OCI-LY1 (cell line): ENCODE data around the gene LCN12.

Experiments
- H2AFZ ChIP-seq: fragments of 200-600 bp; sonication (generic), shearing (Covaris generic); 2 replicates; pipeline ENCODE4 v1.6.0; 2014; ENCODE audit warnings: antibody characterized with exemption, mild to moderate bottlenecking, low read length
- H3F3A ChIP-seq: fragments of 200-600 bp; sonication (generic), shearing (Covaris generic); 2 replicates; pipeline ENCODE4 v1.6.0; 2014; ENCODE audit warnings: mild to moderate bottlenecking, antibody characterized with exemption, low read length, moderate library complexity; ENCODE audit not compliant: insufficient read depth
- H3K27ac ChIP-seq: fragments of 200-600 bp; sonication (generic); 2 replicates; pipeline ENCODE4 v1.5.1; 2014; ENCODE audit warnings: low read length, mixed run types, mild to moderate bottlenecking, low read depth; ENCODE audit not compliant: poor library complexity, severe bottlenecking
- H3K27me3 ChIP-seq: fragments of 200-600 bp; sonication (generic); 2 replicates; pipeline ENCODE4 v1.6.0; 2014; ENCODE audit warnings: antibody characterized with exemption, mild to moderate bottlenecking, low read length, moderate library complexity; ENCODE audit not compliant: insufficient read depth
- H3K36me3 ChIP-seq: fragments of 200-600 bp; sonication (generic); 2 replicates; pipeline ENCODE4 v1.6.1; 2014; ENCODE audit warnings: mild to moderate bottlenecking, antibody characterized with exemption, low read length, moderate library complexity, mixed read lengths; ENCODE audit not compliant: insufficient read depth
- H3K4me1 ChIP-seq: fragments of 200-600 bp; sonication (generic); 2 replicates; pipeline ENCODE4 v1.5.1; 2014; ENCODE audit warnings: mild to moderate bottlenecking, low read length, moderate library complexity; ENCODE audit not compliant: insufficient read depth, severe bottlenecking
- H3K4me2 ChIP-seq: fragments of 200-600 bp; sonication (generic), shearing (Covaris generic); 2 replicates; pipeline ENCODE4 v1.6.1; 2014; ENCODE audit warnings: low read length
- H3K4me3 ChIP-seq: fragments of 200-600 bp; sonication (generic); 2 replicates; pipeline ENCODE4 v1.5.1; 2014; ENCODE audit warnings: low read length, low read depth, mild to moderate bottlenecking, mixed read lengths; ENCODE audit not compliant: poor library complexity, severe bottlenecking
- H3K79me2 ChIP-seq: fragments of 200-600 bp; shearing (Covaris generic); 2 replicates; pipeline ENCODE4 v1.6.1; 2016; ENCODE audit warnings: mixed run types, low read length, mixed read lengths; ENCODE audit not compliant: insufficient read depth
- H3K9ac ChIP-seq: fragments of 200-600 bp; sonication (generic), shearing (Covaris generic); 2 replicates; pipeline ENCODE4 v1.6.1; 2014; ENCODE audit warnings: mild to moderate bottlenecking, low read length, mixed read lengths
- H3K9me2 ChIP-seq: fragments of 200-600 bp; sonication (generic), shearing (Covaris generic); 2 replicates; pipeline ENCODE4 v1.6.1; 2014; ENCODE audit warnings: low read depth, mild to moderate bottlenecking, low read length, mixed read lengths
- H3K9me3 ChIP-seq: fragments of 200-600 bp; shearing (Covaris generic); 2 replicates; pipeline ENCODE4 v1.6.1; 2014; ENCODE audit warnings: low read length, mixed read lengths
- H4K20me1 ChIP-seq: fragments of 200-600 bp; sonication (generic), shearing (Covaris generic); 2 replicates; pipeline ENCODE4 v1.6.0; 2016; ENCODE audit warnings: mild to moderate bottlenecking, low read length; ENCODE audit not compliant: insufficient read depth
- EZH2 ChIP-seq: fragments of 200-600 bp; sonication (generic), shearing (Covaris generic); IDR thresholded peaks from 2 replicates; pipeline ENCODE4 v1.8.0; 2017; ENCODE audit warnings: borderline replicate concordance, mixed run types, mild to moderate bottlenecking, antibody characterized with exemption, low read length, moderate library complexity, mixed read lengths
- TF ChIP-seq, protein P1 (sequence below): fragments of 200-600 bp; sonication (generic), shearing (Covaris generic); IDR thresholded peaks from 2 replicates; pipeline ENCODE4 v1.5.1; 2017; ENCODE audit warnings: mild to moderate bottlenecking, antibody characterized with exemption, low read length, moderate library complexity, mixed read lengths

The LCN12 gene

DNA sequence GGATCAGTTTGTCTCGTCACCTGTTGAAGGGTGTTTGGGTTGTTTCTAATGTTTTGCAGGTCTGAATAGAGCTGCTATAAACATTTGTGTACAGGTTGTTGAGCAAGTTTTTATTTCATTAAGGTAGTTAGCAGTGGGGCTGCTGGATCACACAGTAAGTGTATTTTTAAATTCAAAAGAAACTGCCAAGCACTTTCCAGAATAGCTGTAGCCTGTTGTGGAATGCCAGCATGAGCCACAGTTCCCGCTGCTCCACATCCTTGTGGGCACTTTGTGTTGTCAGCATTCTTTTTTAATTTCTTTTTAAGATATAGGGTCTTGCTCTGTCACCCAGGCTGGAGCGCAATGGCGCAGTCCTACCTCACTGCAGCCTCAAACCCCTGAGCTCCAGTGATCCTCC is 22.1 kb upstream of the LCN12 start:
- H3K79me2 ChIP-seq: no peaks in the 10 kb centered on the region
- no peak overlapping the region for H3K4me3 ChIP-seq
- no peak for TF ChIP-seq EZH2
- TF ChIP-seq, protein P1, sequence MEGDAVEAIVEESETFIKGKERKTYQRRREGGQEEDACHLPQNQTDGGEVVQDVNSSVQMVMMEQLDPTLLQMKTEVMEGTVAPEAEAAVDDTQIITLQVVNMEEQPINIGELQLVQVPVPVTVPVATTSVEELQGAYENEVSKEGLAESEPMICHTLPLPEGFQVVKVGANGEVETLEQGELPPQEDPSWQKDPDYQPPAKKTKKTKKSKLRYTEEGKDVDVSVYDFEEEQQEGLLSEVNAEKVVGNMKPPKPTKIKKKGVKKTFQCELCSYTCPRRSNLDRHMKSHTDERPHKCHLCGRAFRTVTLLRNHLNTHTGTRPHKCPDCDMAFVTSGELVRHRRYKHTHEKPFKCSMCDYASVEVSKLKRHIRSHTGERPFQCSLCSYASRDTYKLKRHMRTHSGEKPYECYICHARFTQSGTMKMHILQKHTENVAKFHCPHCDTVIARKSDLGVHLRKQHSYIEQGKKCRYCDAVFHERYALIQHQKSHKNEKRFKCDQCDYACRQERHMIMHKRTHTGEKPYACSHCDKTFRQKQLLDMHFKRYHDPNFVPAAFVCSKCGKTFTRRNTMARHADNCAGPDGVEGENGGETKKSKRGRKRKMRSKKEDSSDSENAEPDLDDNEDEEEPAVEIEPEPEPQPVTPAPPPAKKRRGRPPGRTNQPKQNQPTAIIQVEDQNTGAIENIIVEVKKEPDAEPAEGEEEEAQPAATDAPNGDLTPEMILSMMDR: no peak
- no peak overlapping the region for H3K4me2 ChIP-seq
- no peaks in the 10 kb centered on the region for H3K27me3 ChIP-seq
- H3K9ac ChIP-seq: no peak overlapping the region
- no peaks in the 10 kb centered on the region for H3K4me1 ChIP-seq
- no peak overlapping the region for H3K27ac ChIP-seq
- no peaks in the 10 kb centered on the region for H3F3A ChIP-seq
- H4K20me1 ChIP-seq: no peaks in the 10 kb centered on the region
- H2AFZ ChIP-seq: no peak overlapping the region
- no peaks in the 10 kb centered on the region for H3K9me2 ChIP-seq
- H3K36me3 ChIP-seq: peaks cover 81% of the 10 kb centered on the region
- H3K9me3 ChIP-seq: peaks cover 3% of the 10 kb centered on the region; the same call in 1 of the 2 replicates

DNA sequence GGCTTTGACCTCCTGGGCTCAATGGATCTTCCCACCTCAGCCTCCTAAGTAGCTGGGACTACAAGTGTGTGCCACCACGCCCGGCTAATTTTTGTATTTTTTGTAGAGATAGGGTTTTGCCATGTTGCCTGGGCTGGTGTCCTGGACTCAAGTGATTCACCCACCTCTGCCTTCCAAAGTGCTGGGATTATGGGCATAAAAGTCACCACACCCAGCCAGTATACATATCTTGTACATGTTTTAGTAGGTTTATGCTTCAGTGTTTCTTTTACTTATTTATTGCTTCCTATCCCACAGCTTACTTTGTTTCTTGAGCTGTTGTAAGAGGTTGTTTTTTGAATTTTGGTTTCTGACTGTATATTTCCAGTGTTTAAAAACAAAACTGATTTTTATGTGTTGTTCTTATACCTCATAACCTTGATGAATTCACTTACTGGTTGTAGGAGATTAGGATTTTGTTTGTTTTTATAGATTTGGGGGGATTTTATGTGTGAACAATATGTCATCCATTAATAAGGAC is 20.4 kb upstream of the LCN12 start:
- Histone ChIP-seq H3K4me3 (no peak overlapping the region), H3K27ac (no peak overlapping the region), H3K4me2 (no peak overlapping the region), H3K36me3 (peaks cover 65% of the 10 kb centered on the region), H3K4me1 (no peaks in the 10 kb centered on the region), H3K9me2 (no peaks in the 10 kb centered on the region), H3K9ac (no peak overlapping the region), H3K79me2 (no peaks in the 10 kb centered on the region), H3K27me3 (no peaks in the 10 kb centered on the region), H3K9me3 (peaks cover 3% of the 10 kb centered on the region; the same call in 1 of the 2 replicates), H3F3A (no peaks in the 10 kb centered on the region), H2AFZ (no peak overlapping the region), H4K20me1 (no peaks in the 10 kb centered on the region)
- TF ChIP-seq, protein P1: no peak
- no peak for TF ChIP-seq EZH2

DNA sequence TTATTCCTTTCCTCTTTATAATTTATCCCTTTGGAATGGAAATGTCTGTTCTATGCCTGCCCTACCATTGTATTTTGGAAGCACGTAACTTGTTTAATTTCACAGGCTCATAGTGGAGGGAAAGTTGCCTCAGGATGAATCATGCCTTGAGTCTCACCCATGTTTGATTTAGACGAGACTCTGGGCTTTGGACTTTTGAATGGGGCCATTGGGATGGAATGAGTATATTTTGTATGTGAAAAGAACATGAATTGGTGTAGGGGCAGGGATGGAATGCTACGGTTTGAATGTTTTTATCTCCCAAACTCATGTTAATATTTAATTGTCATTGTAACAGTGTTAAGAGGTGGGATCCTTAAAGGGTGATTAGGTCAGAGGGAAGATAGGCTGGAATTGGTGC is 17.8 kb upstream of the LCN12 start:
- H3F3A ChIP-seq: 0 out of 2 replicates have a peak, but pooled peaks cover 3% of the 10 kb centered on the region
- H3K27me3 ChIP-seq: no peaks in the 10 kb centered on the region
- H3K4me2 ChIP-seq: no peak overlapping the region
- H4K20me1 ChIP-seq: no peaks in the 10 kb centered on the region
- TF ChIP-seq, protein P1: no peak
- no peak for TF ChIP-seq EZH2
- H3K9me3 ChIP-seq: peaks cover 3% of the 10 kb centered on the region; the same call in 1 of the 2 replicates
- no peak overlapping the region for H3K4me3 ChIP-seq
- no peak overlapping the region for H3K27ac ChIP-seq
- H3K9me2 ChIP-seq: no peaks in the 10 kb centered on the region
- H2AFZ ChIP-seq: no peak overlapping the region
- H3K79me2 ChIP-seq: no peaks in the 10 kb centered on the region
- H3K9ac ChIP-seq: no peak overlapping the region
- peaks cover 47% of the 10 kb centered on the region for H3K36me3 ChIP-seq
- no peaks in the 10 kb centered on the region for H3K4me1 ChIP-seq
